ENCODE results near the gene GDF10.

The GDF10 gene

GRCh38 chr10:47276071-47276470 is 23.9 kb upstream of the GDF10 start:
- no peak for DNase-seq

DNA sequence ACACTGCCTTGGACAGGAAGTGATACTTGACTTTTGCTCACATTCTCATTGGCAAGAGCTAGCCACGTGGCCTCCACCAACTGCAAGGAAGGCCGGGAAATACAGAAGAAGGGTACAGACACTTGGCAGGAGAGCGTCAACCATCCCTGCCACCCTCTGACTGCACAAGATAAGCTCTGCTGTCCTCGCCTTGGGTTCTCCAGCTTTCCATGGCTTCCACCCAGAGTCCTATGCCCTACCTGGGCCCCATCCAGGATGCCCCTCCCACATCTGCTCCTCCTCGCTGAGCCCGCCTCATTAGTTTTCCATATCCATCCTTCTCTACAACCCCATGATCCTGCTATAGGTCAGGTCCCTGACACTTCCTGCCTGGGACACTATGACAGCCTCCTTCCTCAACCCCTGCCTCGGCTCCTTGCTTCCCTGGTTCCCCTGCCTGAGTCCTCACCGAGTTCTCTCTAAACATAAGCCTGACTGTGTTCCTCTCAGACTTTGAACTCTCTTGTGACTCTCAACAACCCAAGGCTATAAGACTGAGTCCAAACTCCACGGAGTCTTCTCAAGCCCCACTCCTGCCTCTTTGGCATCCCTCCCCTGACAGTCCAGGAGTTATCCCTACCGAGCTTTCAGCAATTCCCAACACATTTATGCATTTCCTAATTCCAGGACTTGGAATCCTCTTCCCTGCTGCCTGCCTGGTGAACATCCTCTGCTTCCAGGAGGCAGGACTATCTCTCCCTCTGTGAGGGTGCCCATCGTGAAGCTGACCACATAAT is 23.2 kb upstream of the GDF10 start:
- no peak for DNase-seq

- DNase-seq, result peak in 1 of 2 donors; percentile 42
Observed at GRCh38 chr10:47277352-47278151, 22.4 kb upstream of the GDF10 start.

DNA sequence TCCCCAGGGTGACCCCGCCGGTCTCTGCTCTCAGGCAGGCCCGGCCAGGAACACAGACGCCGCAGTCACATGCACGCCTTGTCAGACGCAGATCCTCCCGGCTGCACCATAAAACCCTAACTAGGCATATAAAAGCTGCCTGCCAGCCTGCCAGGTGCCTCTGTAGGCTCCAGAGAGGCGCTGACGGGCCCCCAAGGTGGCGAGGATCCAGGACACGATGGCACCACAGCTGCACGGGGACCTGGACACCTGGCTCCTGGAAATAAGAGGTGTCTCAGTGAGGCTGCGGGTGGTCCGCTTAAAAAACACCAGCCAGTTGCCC is 21.9 kb upstream of the GDF10 start:
- no peak for DNase-seq

- DNase-seq, result no peak
Observed at GRCh38 chr10:47278720-47279119, 21.3 kb upstream of the GDF10 start.

GRCh38 chr10:47279276-47279675 is 20.7 kb upstream of the GDF10 start:
- DNase-seq, result no peak

GRCh38 chr10:47282005-47282656 is 17.9 kb upstream of the GDF10 start:
- DNase-seq, result no peak

- no peak for DNase-seq
Observed at GRCh38 chr10:47282657-47283018, 17.4 kb upstream of the GDF10 start.

DNA sequence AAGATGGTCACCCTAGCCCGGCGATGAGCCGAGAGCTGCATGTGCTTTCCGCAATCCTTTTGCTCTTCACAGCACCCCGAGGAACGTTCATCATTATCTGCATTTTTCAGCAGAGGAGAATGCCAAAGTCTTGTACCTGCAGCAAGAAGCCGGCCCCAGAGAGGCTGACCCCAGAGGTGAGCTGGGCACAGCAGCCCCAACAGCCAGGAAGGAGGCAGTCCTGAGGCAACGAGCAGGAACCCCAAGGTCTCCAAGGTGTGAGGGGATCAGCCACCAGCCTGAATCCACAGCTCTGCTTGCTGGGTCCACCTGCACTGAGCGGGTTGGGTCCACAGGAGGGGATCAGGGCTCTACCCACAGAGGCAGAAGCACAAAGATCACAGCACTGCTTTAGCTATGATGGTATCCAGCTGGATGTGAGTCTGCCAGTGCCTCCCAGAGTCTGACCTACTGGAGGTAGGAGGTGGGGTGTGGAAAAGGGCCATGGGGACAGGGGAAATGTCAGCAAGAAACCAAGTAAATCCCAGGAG is 16.8 kb upstream of the GDF10 start:
- peak in 1 of 2 donors; percentile 11 for DNase-seq

DNA sequence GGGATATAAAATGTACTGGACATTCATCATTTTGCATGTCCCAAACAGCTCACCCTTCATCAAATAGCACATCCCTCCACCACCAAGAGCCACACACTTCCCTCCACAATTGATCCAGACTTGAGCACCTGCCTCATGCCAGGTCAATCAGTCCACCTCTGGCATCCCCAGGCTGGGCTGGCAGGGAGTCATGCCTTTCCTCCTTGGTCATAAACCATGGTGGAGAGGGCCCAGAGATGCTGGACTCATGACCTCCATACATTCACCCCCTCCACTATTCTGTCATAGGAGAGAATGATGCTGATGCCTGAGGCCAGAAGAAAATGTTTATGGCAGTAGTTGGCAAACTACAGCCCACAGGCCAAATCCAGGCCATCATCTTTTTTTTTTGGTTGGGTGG is 16.1 kb upstream of the GDF10 start:
- no peak for DNase-seq

GRCh38 chr10:47285381-47286115 is 14.4 kb upstream of the GDF10 start:
- no peak for DNase-seq

GRCh38 chr10:47286116-47286505 is 13.9 kb upstream of the GDF10 start:
- DNase-seq, result no peak

DNA sequence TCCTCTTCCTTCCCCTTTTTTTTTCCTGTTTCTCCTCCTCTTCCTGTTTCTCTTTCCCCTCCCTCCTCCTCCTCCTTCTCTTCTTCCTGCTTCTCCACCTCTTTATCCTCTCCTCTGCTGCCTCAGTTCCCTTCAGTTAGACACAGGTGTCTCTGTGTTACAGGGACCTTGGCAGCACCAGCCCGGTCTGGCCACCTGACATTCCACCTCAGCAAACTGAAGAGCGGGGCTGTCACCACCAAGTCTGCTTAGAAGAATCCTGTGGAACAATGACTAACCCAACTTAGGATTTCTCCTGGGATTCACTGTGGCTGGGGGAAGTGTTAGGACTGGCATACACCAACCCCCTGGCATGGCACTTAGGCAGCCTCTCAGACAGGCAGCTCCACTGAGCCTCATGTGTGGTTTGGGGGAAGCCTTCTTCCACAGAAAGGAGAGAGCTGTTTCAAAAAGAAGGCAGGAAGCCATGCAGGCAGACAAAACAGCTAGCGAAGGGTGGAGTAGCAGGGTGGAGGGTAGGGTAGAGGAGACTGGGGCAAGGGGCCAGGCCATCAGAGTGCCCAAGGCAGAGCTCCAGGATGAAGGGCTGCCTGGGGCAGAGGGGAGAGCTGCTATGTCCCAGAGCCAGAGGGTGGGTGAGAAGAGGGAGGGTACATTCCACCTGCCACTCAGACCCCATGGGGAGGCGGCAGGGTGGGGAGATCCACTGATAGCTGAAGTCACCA is 13.2 kb upstream of the GDF10 start:
- no peak for DNase-seq

- no peak for DNase-seq
Observed at GRCh38 chr10:47287365-47287802, 12.6 kb upstream of the GDF10 start.

GRCh38 chr10:47287805-47288204 is 12.2 kb upstream of the GDF10 start:
- peak in 1 of 2 donors; percentile 8 for DNase-seq

- DNase-seq, result peak in 1 of 2 donors; percentile 1
Observed at GRCh38 chr10:47288236-47288635, 11.8 kb upstream of the GDF10 start.

GRCh38 chr10:47288916-47289495 is 11.0 kb upstream of the GDF10 start:
- no peak for DNase-seq

GRCh38 chr10:47289921-47290320 is 10.1 kb upstream of the GDF10 start:
- DNase-seq, result peak in 1 of 2 donors; percentile 11

GRCh38 chr10:47290338-47290737 is 9.7 kb upstream of the GDF10 start:
- DNase-seq, result peak in 1 of 2 donors; percentile 5

DNA sequence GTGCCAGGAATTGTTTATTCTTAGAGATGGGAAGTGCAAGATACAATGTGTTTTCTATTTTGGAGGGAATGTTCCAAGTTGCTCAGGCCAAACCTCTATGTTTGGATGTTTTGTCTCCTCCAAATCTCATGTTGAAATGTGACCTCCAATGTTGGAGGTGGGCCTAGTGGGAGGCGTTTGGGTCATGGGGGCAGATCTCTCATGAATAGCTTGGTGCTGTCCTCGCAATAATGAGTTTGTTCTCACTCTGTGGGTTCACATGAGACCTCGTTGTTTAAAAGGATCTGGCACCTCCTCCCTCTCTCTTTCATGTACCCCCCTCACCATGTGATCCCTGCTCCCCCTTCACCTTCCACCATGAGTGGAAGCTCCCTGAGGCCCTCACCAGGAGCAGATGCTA is 8.3 kb upstream of the GDF10 start:
- no peak for DNase-seq

DNA sequence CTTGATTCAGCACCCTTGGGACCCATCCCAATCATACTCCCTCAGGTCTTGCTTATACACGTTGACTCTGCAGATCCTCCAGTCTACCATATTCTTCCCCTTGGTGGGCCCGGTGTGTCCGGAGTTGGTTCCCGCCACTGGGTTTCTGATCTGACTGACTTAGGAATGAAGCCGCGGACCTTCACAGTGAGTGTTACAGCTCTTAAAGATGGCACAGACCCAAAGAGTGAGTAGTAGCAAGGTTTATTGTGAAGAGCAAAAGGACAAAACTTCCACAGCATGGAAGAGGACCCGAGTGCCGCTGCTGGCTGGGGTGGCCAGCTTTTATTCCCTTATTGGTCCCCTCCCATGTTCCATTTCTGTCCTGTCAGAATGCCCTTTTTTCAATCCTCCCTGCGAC is 5.9 kb upstream of the GDF10 start:
- DNase-seq, result peak in 1 of 2 donors; percentile 8

GRCh38 chr10:47294501-47294900 is 5.5 kb upstream of the GDF10 start:
- peak in 1 of 2 donors; percentile 13 for DNase-seq
